Keratinocyte (primary cell): ENCODE data around the gene SEMA4A. TPM values are rescaled to one million over a fixed set of nuclear protein-coding genes. Genes with fewer than 3 reads are reported as not detected.
A peak's percentile ranks its signal among the peaks of the same experiment; 100 is the strongest.

Source experiments
- DNase-seq: peaks from one replicate; pipeline ENCODE4 v3.0.0-alpha.2; 2011; ENCODE audit warnings: low read depth, missing footprints, low spot score
- FAIRE-seq: peaks from 2 replicates; lab custom pipeline; 2011; peaks lifted over from hg19 to GRCh38; lab: Jason Lieb, UNC
- H2AFZ ChIP-seq: 2 replicates; pipeline ENCODE4 v1.6.0; 2012; ENCODE audit warnings: low read length, control low read depth, inconsistent platforms; ENCODE audit not compliant: control insufficient read depth
- H3K27ac ChIP-seq: 2 replicates; pipeline ENCODE4 v1.5.1; 2011; ENCODE audit warnings: low read length; ENCODE audit not compliant: control insufficient read depth, insufficient read depth
- H3K27me3 ChIP-seq: 3 replicates; pipeline ENCODE4 v1.6.0; 2011; ENCODE audit warnings: low read length; ENCODE audit not compliant: control insufficient read depth, insufficient read depth; ENCODE audit errors: extremely low read depth
- H3K36me3 ChIP-seq, 2 experiments: 2 replicates in 1 of 2; 3 replicates in 1 of 2; pipeline ENCODE4 v1.5.1; 2011; ENCODE audit warnings: low read length in 2 of 2, mild to moderate bottlenecking in 1 of 2; ENCODE audit not compliant: control insufficient read depth in 2 of 2, insufficient read depth in 2 of 2; ENCODE audit errors: extremely low read depth in 1 of 2
- H3K4me1 ChIP-seq: 3 replicates; pipeline ENCODE4 v1.5.1; 2011; ENCODE audit warnings: low read length; ENCODE audit not compliant: control insufficient read depth, insufficient read depth; ENCODE audit errors: extremely low read depth
- H3K4me2 ChIP-seq: 3 replicates; pipeline ENCODE4 v1.6.0; 2011; ENCODE audit warnings: low read depth, low read length; ENCODE audit not compliant: control insufficient read depth, insufficient read depth; ENCODE audit errors: extremely low read depth
- H3K4me3 ChIP-seq, 3 experiments: fragments of 200-600 bp in 1 of 3; sonication (generic) in 1 of 3; 2 replicates in 2 of 3; 3 replicates in 1 of 3; pipeline ENCODE4 v1.5.1; 2011 to 2016; ENCODE audit warnings: low read length in 3 of 3, mild to moderate bottlenecking in 3 of 3, control low read depth in 2 of 3, inconsistent platforms in 1 of 3, low read depth in 1 of 3, mixed read lengths in 1 of 3, mixed run types in 1 of 3, moderate library complexity in 1 of 3; ENCODE audit not compliant: control insufficient read depth in 2 of 3, insufficient read depth in 2 of 3; ENCODE audit errors: extremely low read depth in 1 of 3
- H3K79me2 ChIP-seq: 2 replicates; pipeline ENCODE4 v1.6.0; 2012; ENCODE audit warnings: low read length; ENCODE audit not compliant: control insufficient read depth, insufficient read depth
- H3K9ac ChIP-seq: 3 replicates; pipeline ENCODE4 v1.6.0; 2011; ENCODE audit warnings: low read length; ENCODE audit not compliant: control insufficient read depth, insufficient read depth; ENCODE audit errors: extremely low read depth
- H3K9me1 ChIP-seq: 3 replicates; pipeline ENCODE4 v1.6.0; 2011; ENCODE audit warnings: low read length; ENCODE audit not compliant: control insufficient read depth, insufficient read depth; ENCODE audit errors: extremely low read depth
- H3K9me3 ChIP-seq: 2 replicates; pipeline ENCODE4 v1.5.1; 2012; ENCODE audit warnings: low read depth, low read length; ENCODE audit not compliant: control insufficient read depth
- H4K20me1 ChIP-seq: 3 replicates; pipeline ENCODE4 v1.6.0; 2011; ENCODE audit warnings: low read length; ENCODE audit not compliant: control insufficient read depth, insufficient read depth; ENCODE audit errors: extremely low read depth
- CTCF ChIP-seq, 3 experiments: IDR thresholded peaks in 1 of 3; conservative IDR thresholded peaks in 1 of 3; optimal IDR thresholded peaks in 1 of 3; 2 replicates in 2 of 3; 3 replicates in 1 of 3; pipeline versions ENCODE3 to v1.5.1; 2011; ENCODE audit warnings: low read length in 3 of 3, mild to moderate bottlenecking in 3 of 3, moderate library complexity in 2 of 3, control low read depth in 1 of 3, inconsistent platforms in 1 of 3; ENCODE audit not compliant: insufficient read depth in 2 of 3; ENCODE audit errors: extremely low read depth in 1 of 3
- EZH2 ChIP-seq: IDR thresholded peaks from one replicate; pipeline ENCODE4 v1.6.1; 2012; ENCODE audit warnings: inconsistent platforms, mild to moderate bottlenecking, low read length, moderate library complexity
- dilution Hi-C: fragments of 300-500 bp; cut with MboI; formaldehyde crosslinking; loops from one replicate; pipeline ENCODE4 v1.7.0; 2020; ENCODE audit warnings: low sequenced_read_pairs; ENCODE audit not compliant: extremely low pct_ligation_motif_present
- polyA plus RNA-seq, 5 experiments: library from polyadenylated mRNA; depleted of rRNA in 3 of 5; stranded (reverse) in 3 of 5; stranded (forward) in 1 of 5; unstranded in 1 of 5; fragments of >200 nt; gene quantifications; 1 replicate in 1 of 5; 2 replicates in 3 of 5; 3 replicates in 1 of 5; pipeline versions ENCODE4 v1.2.1 to v1.2.3, GENCODE V29; 2011 to 2012; ENCODE audit warnings: missing spikeins in 2 of 5, low read depth in 1 of 5, low replicate concordance in 1 of 5

SEMA4A gene
- polyA plus RNA-seq, 1 donor (not counting 4 experiments of a cell fraction or from before 2014, with no cell fraction given) = 7.9 TPM

- H4K20me1 ChIP-seq = no peaks in the 10 kb centered on the region
- no peaks in the 10 kb centered on the region for H3K9me3 ChIP-seq
- peaks cover 9 to 14% of the 10 kb centered on the region in 2 experiments for H3K36me3 ChIP-seq
- no peaks in the 10 kb centered on the region for H3K27me3 ChIP-seq
- dilution Hi-C loops = no loop called here
- DNase-seq = no peak
- H3K4me1 ChIP-seq = peaks cover 25% of the 10 kb centered on the region
- H3K4me3 ChIP-seq = peak within 1 kb of the TSS; percentile 49 to 90 (median 87)
- no peak for FAIRE-seq
- no peak for TF ChIP-seq CTCF (optimal IDR thresholded peaks at IDR 0.05 in 1 of 3, IDR thresholded peaks at IDR 0.05 in 1 of 3, conservative IDR thresholded peaks at IDR 0.05 in 1 of 3; ENCODE audit: extremely low read depth in 1 of 3, insufficient read depth in 2 of 3, low read length in 3 of 3)
- no peaks in the 10 kb centered on the region for H3K9me1 ChIP-seq
- H3K9ac ChIP-seq = peak within 1 kb of the TSS; percentile 97
- peak within 1 kb of the TSS; percentile 96 for H2AFZ ChIP-seq
- peak within 1 kb of the TSS; percentile 96 for H3K4me2 ChIP-seq
- peaks cover 6% of the 10 kb centered on the region for H3K79me2 ChIP-seq
- peak within 1 kb of the TSS; percentile 97 for H3K27ac ChIP-seq
These were observed 59.7 kb downstream of the SEMA4A start, which contains the start of gene PMF1 for GRCh38 chr1:156212833-156213643. PMF1 (plus strand) TSS chr1:156213007; CDS start chr1:156213016, 9 bp downstream.

- TF ChIP-seq EZH2 = no peak
- TF ChIP-seq CTCF (optimal IDR thresholded peaks at IDR 0.05 in 1 of 3, IDR thresholded peaks at IDR 0.05 in 1 of 3, conservative IDR thresholded peaks at IDR 0.05 in 1 of 3; ENCODE audit: extremely low read depth in 1 of 3, insufficient read depth in 2 of 3, low read length in 3 of 3) = no peak
- dilution Hi-C loops = no loop called here
- DNase-seq (no peak), FAIRE-seq (no peak)
- peaks cover 31% of the 10 kb centered on the region for H3K4me1 ChIP-seq
- peak overlapping the region; percentile 96 for H2AFZ ChIP-seq
- peak overlapping the region; percentile 97 for H3K9ac ChIP-seq
- peak overlapping the region; percentile 49 to 90 (median 87) for H3K4me3 ChIP-seq
- H4K20me1 ChIP-seq = no peaks in the 10 kb centered on the region
- H3K9me3 ChIP-seq = no peaks in the 10 kb centered on the region
- no peaks in the 10 kb centered on the region for H3K27me3 ChIP-seq
- peak overlapping the region; percentile 97 for H3K27ac ChIP-seq
- peak overlapping the region; percentile 96 for H3K4me2 ChIP-seq
- H3K79me2 ChIP-seq = peaks cover 6% of the 10 kb centered on the region
- peaks cover 9 to 14% of the 10 kb centered on the region in 2 experiments for H3K36me3 ChIP-seq
- no peaks in the 10 kb centered on the region for H3K9me1 ChIP-seq
These were observed 60.2 kb downstream of the SEMA4A start for GRCh38 chr1:156213644-156213966.
